ENCODE measurements around the gene FLCN.

GRCh38 chr17:17235212-17236174, 1.5 kb downstream of the FLCN start:
- TF ChIP-seq, protein P1, sequence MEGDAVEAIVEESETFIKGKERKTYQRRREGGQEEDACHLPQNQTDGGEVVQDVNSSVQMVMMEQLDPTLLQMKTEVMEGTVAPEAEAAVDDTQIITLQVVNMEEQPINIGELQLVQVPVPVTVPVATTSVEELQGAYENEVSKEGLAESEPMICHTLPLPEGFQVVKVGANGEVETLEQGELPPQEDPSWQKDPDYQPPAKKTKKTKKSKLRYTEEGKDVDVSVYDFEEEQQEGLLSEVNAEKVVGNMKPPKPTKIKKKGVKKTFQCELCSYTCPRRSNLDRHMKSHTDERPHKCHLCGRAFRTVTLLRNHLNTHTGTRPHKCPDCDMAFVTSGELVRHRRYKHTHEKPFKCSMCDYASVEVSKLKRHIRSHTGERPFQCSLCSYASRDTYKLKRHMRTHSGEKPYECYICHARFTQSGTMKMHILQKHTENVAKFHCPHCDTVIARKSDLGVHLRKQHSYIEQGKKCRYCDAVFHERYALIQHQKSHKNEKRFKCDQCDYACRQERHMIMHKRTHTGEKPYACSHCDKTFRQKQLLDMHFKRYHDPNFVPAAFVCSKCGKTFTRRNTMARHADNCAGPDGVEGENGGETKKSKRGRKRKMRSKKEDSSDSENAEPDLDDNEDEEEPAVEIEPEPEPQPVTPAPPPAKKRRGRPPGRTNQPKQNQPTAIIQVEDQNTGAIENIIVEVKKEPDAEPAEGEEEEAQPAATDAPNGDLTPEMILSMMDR (IDR thresholded peaks at IDR 0.05): no peak
- TF ChIP-seq POLR2A (IDR thresholded peaks at IDR 0.05): no peak

Measured in suprapubic skin (tissue), 3 donors.